HG03575 (cell line): ENCODE data around the gene CFHR5.
A peak's percentile ranks its signal among the peaks of the same experiment; 100 is the strongest.
"Not testable (repeated sequence)": the region's sequence is repeated elsewhere in the genome, so short reads cannot be mapped to it uniquely, and the experiment has no call there.

Experiments
- ATAC-seq: cut with Tn5 transposase; IDR thresholded peaks from one replicate; pipeline ENCODE4 v1.9.1; 2021; ENCODE audit not compliant: unreplicated experiment, insufficient number of reproducible peaks, low FRiP score; ENCODE audit errors: extremely low read depth

The CFHR5 gene

DNA sequence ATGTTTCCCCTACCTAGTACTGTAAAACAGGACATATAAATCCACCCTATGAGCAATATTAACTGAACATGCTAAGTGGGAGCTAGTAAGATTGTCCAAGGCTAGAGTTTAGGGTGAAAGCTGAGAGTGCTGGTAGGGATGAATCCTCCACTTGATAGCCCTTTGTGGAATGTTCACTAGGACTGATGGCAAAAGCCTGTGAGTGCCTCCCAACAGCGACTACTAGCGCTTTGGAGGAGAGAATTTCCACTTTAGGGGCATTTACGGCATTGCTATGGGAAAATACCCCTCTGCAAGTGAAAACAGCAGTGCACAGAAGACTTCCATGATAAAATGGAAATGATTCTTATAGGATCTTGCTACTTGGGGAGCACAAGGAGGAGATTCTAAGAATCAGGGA, 35.9 kb downstream of the CFHR5 start:
- no peak for ATAC-seq

DNA sequence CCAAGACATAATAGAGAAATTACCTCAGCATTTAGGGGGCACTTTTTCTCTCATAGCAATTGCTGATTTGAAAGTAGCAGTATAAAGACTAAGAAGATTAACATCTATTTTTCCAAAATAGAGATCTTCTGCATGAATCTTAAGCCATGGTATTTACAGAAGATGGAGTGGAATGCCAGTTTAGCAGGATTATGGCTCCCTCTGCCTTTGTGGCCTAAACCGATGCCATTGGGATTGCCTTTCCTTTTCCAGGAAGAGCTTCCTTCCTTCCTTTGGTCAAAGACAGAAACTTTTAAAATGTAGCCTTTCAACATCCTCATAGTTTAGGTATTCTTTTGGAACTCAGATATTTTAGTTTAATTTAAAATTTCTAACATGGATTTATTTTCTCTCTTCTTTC, 39.4 kb downstream of the CFHR5 start:
- ATAC-seq = no peak

DNA sequence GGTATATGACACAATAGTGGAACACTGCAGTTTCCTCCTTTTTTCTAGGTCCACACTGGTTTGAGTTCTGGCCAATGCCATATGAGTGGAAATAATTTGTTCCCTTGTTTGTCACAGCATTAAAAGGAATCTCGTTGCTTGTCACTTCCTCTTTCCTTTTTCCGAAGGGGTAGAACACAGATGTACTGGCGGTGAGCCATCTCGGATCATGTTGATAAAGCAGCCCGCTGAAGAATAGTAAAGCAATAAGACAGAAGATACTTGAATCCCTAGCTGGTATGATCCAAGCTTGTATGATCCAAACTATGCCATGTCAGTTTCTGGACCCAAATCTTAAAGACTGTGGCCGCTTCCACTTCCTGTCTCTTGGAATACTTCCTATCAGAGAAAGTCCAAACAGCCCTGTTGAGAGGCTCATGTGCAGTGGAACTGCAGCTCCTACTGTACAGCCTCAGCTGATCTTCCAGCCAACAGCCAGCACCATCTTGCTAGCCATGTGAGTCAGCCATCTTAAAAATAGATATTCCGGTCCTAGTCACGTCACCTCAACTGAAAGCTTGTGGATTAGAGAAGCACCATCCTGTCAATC, 40.3 kb downstream of the CFHR5 start:
- no peak for ATAC-seq

DNA sequence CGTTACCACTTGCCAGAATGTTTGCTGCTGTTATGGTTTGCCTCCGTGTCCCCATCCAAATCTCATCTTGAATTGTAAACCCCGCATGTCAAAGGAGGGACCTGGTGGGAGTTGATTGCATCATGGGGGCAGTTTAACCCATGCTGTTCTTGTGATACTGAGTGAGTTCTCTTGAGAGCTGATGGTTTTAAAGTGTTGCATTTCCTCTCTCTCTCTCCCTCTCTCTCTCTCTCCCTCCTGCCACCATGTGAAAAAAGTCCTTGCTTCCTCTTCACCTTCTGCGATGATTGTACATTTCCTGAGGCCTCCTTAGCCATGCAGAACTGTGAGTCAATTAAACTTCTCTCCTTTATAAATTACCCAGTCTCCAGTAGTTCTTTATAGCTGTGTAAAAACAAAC, 44.4 kb downstream of the CFHR5 start:
- no peak for ATAC-seq

DNA sequence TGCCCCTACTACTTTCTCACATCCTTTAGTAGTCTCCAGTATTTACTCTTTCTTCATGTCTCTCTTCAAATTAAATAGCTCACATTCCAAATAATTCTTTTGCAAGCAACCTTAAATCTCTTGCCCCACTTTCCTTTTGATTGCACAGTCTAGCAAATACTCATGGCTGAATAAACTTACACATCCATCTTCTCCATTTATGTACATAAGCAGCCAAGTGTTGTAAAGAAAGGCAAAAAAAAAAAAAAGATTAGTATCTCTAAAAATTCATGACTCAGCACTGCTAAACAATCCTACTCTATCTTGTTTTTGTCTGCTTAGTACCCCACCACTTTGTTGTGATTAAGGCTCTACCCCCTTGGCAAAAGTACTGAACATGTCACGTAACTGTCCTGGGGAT, 47.1 kb downstream of the CFHR5 start:
- ATAC-seq = no peak

DNA sequence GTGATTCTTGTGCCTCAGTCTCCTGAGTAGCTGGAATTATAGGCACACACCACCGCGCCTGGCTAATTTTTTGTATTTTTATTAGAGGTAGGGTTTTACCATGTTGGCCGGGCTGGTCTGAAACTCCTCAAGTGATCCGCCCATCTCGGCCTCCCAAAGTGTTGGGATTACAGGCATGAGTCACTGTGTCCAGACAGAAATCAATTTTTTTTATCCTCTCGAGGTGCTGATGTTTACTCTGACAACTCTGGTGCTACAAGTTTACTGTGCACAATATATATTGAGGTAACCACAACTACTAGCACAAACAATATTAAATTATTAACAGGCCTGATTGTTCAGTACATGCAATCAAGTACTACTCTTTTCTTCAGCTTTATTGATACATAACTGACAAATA, 50.0 kb downstream of the CFHR5 start:
- no peak for ATAC-seq

DNA sequence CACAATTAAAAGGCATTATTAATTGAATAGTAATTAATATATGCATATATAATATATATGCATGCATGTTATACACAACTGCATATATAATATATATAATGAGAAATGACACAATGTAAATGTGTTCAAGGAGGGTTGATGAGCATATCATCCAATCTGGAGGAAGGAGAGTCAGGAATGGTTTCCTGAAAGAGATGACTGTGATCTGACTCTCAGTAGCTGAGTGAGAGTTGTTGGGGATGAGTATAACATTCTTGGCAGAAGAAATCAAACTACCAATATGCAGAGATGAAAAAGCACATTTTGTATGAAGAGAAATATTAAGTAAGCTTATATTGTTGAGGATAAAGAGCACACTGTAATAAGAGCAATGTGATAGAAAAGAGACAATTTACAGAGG, 52.4 kb downstream of the CFHR5 start:
- ATAC-seq = no peak

DNA sequence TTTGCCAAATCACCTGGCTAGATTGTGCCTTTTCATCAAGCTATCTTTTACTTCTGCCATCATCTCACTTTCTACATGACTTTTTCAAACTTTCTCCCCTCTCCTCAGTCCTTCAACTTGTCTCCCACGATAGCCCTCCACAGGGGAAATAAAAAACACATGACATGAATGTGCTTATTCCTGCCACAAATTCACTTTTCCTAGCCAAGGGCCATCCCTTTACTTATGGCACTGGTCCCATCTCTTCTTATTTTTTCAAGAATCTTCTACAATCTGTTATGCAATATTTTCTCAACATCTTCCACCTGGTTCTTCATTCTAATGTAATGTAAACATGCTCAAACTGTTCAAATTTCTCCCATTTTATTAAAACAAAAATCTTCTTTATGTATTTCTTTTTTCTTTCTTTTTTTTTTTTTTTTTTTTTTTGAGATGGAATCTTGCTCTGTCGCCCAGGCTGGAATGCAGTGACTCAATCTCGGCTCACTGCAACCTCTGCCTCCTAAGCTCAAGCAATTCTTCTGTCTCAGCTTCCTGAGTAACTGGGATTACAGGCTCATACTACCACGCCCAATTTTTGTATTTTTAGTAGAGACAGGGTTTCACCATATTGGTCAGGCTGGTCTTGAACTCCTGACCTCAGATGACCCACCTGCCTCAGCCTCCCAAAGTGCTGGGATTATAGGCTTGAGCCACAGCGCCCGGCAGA, 57.4 kb downstream of the CFHR5 start:
- ATAC-seq = not testable (repeated sequence)

DNA sequence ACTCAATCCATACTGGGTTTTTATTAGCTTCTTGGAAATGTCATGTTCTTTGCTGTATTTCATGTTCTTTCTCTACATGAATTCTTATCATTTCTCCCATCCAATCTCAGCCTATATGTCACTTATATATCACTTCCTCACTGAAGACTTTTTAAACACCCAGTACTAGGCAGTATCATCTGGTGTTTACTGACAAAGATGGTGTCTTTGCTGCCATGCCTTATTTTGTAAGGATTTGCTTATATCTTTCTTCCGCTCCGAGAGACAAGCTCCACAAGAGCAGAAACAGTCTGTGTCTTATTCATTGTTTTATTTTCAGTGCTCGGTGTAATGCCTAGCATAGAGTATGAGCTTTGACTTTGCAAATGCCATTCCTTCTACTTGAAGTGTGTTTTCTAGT, 59.5 kb downstream of the CFHR5 start:
- no peak for ATAC-seq

DNA sequence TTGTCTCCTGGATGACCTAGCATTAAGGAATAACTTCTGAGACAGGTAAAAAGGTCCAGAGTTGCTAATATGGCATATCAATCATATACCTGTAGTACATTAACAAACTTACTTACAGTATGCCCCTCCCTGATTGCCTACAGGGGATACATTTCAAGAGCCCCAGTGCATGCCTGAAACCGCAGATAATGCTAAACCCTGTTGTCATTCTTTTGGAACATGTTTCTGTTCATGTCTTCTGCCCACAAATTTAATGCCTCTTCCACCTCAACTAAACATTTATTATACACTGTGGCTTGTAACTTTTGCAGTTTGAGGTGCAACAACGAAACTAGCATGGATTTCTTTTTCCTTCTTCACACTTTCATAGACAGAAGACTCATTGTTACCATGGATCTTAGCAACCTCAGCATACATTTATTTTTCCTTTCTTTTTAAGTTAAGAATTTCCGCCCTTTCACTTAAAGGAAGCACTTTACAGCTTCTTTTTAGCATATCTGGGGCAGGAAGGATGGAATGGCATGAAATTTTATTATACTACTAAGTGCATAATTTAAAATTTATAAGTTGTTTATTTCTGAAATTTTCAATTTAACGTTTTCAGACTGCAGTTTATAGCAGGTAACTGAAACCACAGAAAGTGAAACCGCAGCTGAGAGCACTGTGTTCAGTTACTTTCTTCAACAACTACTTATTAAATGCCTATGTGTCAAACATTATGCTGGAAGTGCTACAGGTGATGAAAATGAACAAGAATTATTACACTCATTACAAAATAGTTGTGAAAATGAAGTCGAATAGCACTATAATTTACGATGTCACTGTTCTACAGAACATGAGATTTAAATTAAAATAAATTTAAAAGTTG, 64.4 kb downstream of the CFHR5 start:
- ATAC-seq = peak; percentile 76

DNA sequence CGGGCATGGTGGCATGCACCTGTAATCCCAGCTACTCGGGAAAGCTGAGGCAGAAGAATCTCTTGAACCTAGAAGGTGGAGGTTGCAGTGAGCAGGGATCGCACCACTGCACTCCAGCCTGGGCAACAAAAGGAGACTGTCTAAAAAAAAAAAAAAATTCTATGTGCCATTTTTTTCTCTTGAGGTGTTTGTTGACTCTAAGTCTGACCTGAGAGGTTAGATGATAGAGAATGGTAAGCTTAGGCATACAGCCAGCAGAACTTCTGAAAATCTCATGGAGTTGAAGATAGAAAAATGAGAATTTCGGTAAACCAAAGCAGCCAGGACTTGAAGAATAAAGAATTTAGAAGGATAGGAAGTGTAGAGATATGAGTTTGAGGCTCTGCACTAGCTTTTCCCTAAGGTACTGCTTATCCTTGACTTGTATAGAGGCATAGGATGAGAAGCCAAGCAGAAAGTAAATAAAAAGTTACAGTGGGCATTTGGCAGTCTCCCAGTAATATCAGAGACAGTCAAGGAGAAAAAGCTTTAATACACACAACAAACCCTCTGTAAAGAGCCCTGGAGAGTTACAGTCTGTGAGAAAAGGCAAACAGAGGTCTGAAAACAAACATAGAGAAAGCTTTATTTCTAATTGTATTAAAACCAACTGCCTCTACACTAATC, 65.5 kb downstream of the CFHR5 start:
- ATAC-seq = no peak

DNA sequence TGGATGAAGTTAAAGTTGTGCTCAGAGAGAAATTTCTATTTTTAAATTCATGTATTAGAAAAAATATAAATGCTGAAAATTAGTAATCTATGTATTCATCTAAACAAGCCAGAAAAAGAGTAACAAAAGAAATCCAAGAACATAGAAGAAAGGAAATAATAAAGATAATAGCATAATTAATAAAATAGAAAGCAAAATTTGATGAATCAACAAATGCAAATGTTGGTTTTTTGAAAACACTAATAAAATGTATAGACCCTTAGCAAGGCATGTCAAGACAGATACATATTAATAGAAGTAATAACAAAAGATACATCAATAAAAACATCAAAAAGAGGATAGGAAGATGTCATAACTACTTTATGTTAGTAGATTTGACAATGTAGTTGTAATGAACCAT, 71.7 kb downstream of the CFHR5 start:
- no peak for ATAC-seq
